ENCODE results near the gene SBF2.

GRCh38 chr11:9752091-9752490, 541.9 kb downstream of the SBF2 start:
- TF ChIP-seq EZH2 (IDR thresholded peaks at IDR 0.05; ENCODE audit: borderline replicate concordance, low read length): no peak
- TF ChIP-seq CTCF (IDR thresholded peaks at IDR 0.05; ENCODE audit: low read length): no peak

Measured in OCI-LY1 (cell line).